ENCODE measurements around the gene DUSP9. TPM values are rescaled to one million over a fixed set of nuclear protein-coding genes. Genes with fewer than 3 reads are reported as not detected.

Gene DUSP9
- total RNA-seq, 1 donor from 2014 or later = 0.21 TPM

- Histone ChIP-seq H3K4me3 (no peak overlapping the region), H3K4me2 (no peak overlapping the region), H3K79me2 (ENCODE audit: low read depth) (no peaks in the 10 kb centered on the region), H3K27ac (no peak overlapping the region), H3K9ac (no peak overlapping the region), H3F3A (ENCODE audit: low read depth) (no peaks in the 10 kb centered on the region), H2AFZ (replicated peaks) (no peak overlapping the region), H3K36me3 (no peaks in the 10 kb centered on the region), H4K20me1 (ENCODE audit: low read depth) (no peaks in the 10 kb centered on the region), H3K9me3 (ENCODE audit: low read depth) (peaks cover 3% of the 10 kb centered on the region), H3K27me3 (peaks cover 12% of the 10 kb centered on the region), H3K4me1 (no peaks in the 10 kb centered on the region)
- Mint-ChIP-seq H3K27me3 (ENCODE audit: insufficient read depth, low read depth) (peaks cover 3% of the 10 kb centered on the region), H3K36me3 (no peaks in the 10 kb centered on the region), H3K4me3 (no peak overlapping the region), H3K9me3 (peaks cover 28% of the 10 kb centered on the region), H3K27ac (no peak overlapping the region), H3K4me1 (no peaks in the 10 kb centered on the region)
- no peak for DNase-seq (ENCODE audit: low spot score)
- TF ChIP-seq CTCF (IDR thresholded peaks at IDR 0.05) (no peak), EZH2phosphoT487 (IDR thresholded peaks at IDR 0.05) (no peak), EZH2 (IDR thresholded peaks at IDR 0.05) (no peak)
Measured at GRCh38 chrX:153622661-153623309, 24.2 kb upstream of the DUSP9 start.

DNA sequence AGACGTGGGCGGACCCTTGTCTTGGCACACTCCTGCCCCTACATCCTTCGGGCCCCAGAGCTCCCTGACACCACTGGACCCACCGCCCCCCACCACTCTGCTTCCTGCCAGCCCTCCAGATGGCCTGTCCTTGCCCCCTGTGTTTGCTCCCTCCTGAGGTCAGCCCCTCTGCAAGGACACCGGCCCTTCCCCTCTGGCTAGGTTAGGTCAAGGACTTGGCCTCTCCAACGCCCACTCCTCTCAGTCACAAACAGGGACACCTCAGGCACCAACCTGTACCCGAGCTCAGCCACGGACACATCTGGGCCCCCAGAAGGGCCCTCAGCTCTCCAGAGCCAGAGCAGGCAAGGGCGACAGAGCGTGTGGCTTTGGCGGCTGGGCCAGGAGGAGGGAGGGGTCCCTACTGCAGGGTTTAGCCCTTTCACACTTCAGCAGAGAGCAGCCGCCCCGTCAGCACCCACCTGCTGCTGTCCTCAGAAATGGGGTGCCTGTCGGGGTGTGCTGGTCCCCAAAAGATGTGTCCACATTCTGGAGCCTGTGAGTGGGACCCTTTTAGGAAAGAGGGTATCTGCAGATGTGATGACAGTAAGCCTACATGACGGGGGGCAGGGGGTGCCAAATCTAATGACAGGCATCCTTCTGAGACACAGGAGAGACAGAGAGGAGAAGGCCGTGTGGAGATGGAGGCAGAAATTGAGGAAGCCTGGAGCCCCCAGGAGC is 23.5 kb upstream of the DUSP9 start:
- Histone ChIP-seq H3K4me3 (no peak overlapping the region), H3K27me3 (peaks cover 5% of the 10 kb centered on the region), H3K4me1 (no peaks in the 10 kb centered on the region), H3K9me3 (ENCODE audit: low read depth) (peaks cover 3% of the 10 kb centered on the region), H3K79me2 (ENCODE audit: low read depth) (no peaks in the 10 kb centered on the region), H3K36me3 (no peaks in the 10 kb centered on the region), H4K20me1 (ENCODE audit: low read depth) (no peaks in the 10 kb centered on the region), H3K27ac (no peak overlapping the region), H3F3A (ENCODE audit: low read depth) (no peaks in the 10 kb centered on the region), H3K9ac (no peak overlapping the region), H3K4me2 (no peak overlapping the region), H2AFZ (replicated peaks) (no peak overlapping the region)
- TF ChIP-seq CTCF (IDR thresholded peaks at IDR 0.05) (no peak), EZH2phosphoT487 (IDR thresholded peaks at IDR 0.05) (no peak), EZH2 (IDR thresholded peaks at IDR 0.05) (no peak)
- peaks cover 5% of the 10 kb centered on the region for H3K27me3 Mint-ChIP-seq (ENCODE audit: insufficient read depth, low read depth)
- H3K27ac Mint-ChIP-seq = no peak overlapping the region
- H3K4me1 Mint-ChIP-seq = no peaks in the 10 kb centered on the region
- H3K4me3 Mint-ChIP-seq = no peak overlapping the region
- peaks cover 29% of the 10 kb centered on the region for H3K9me3 Mint-ChIP-seq
- DNase-seq (ENCODE audit: low spot score) = no peak
- no peaks in the 10 kb centered on the region for H3K36me3 Mint-ChIP-seq

GRCh38 chrX:153624196-153625091 is 22.6 kb upstream of the DUSP9 start:
- H3K36me3 Mint-ChIP-seq = no peaks in the 10 kb centered on the region
- peaks cover 30% of the 10 kb centered on the region for H3K9me3 Mint-ChIP-seq
- Histone ChIP-seq H3K4me1 (no peaks in the 10 kb centered on the region), H3K27ac (no peak overlapping the region), H4K20me1 (ENCODE audit: low read depth) (no peaks in the 10 kb centered on the region), H3K27me3 (no peaks in the 10 kb centered on the region), H3K4me3 (no peak overlapping the region), H3K79me2 (ENCODE audit: low read depth) (no peaks in the 10 kb centered on the region), H3K4me2 (no peak overlapping the region), H3F3A (ENCODE audit: low read depth) (no peaks in the 10 kb centered on the region), H3K9ac (no peak overlapping the region), H3K9me3 (ENCODE audit: low read depth) (peaks cover 3% of the 10 kb centered on the region), H2AFZ (replicated peaks) (no peak overlapping the region), H3K36me3 (no peaks in the 10 kb centered on the region)
- no peak for DNase-seq (ENCODE audit: low spot score)
- no peaks in the 10 kb centered on the region for H3K4me1 Mint-ChIP-seq
- H3K4me3 Mint-ChIP-seq = no peak overlapping the region
- TF ChIP-seq EZH2 (IDR thresholded peaks at IDR 0.05) = no peak
- no peak for TF ChIP-seq EZH2phosphoT487 (IDR thresholded peaks at IDR 0.05)
- no peak for TF ChIP-seq CTCF (IDR thresholded peaks at IDR 0.05)
- H3K27ac Mint-ChIP-seq = peak overlapping the region; percentile 79
- H3K27me3 Mint-ChIP-seq (ENCODE audit: insufficient read depth, low read depth) = peaks cover 4% of the 10 kb centered on the region
